ENCODE data around the gene GBE1. TPM values are rescaled to one million over a fixed set of nuclear protein-coding genes. Genes with fewer than 3 reads are reported as not detected.

Gene GBE1
- total RNA-seq, 6 experiments from 2014 or later: 78.3 to 93.4 (median 87.8) TPM

- DNase-seq: peak; percentile 55
- peak overlapping the region; percentile 88 for H3K27ac Mint-ChIP-seq
- H3K9me3 Mint-ChIP-seq: no peaks in the 10 kb centered on the region
- H3K27me3 Mint-ChIP-seq (ENCODE audit: insufficient read depth): no peaks in the 10 kb centered on the region; the same call in 1 of the 2 replicates
- no peak for TF ChIP-seq CTCF (IDR thresholded peaks at IDR 0.05)
- peaks cover 83% of the 10 kb centered on the region for H3K4me1 Mint-ChIP-seq (ENCODE audit: low read depth)
- H3K36me3 Mint-ChIP-seq (ENCODE audit: low read depth): peaks cover 5% of the 10 kb centered on the region
- H3K4me3 Mint-ChIP-seq: peak overlapping the region; percentile 74
Observed at GRCh38 chr3:81728766-81729544, 32.5 kb downstream of the GBE1 start.

GRCh38 chr3:81726735-81727134, 34.7 kb downstream of the GBE1 start:
- peak overlapping the region; percentile 88 for H3K27ac Mint-ChIP-seq

GRCh38 chr3:81726132-81726531, 35.3 kb downstream of the GBE1 start:
- H3K27me3 Mint-ChIP-seq (ENCODE audit: insufficient read depth): no peaks in the 10 kb centered on the region
- H3K4me1 Mint-ChIP-seq (ENCODE audit: low read depth): peaks cover 76% of the 10 kb centered on the region
- H3K4me3 Mint-ChIP-seq: peak overlapping the region; percentile 74
- no peaks in the 10 kb centered on the region for H3K9me3 Mint-ChIP-seq
- DNase-seq: peak; percentile 59
- no peak for TF ChIP-seq CTCF (IDR thresholded peaks at IDR 0.05)
- H3K36me3 Mint-ChIP-seq (ENCODE audit: low read depth): no peaks in the 10 kb centered on the region
- peak overlapping the region; percentile 88 for H3K27ac Mint-ChIP-seq

More at GRCh38 chr3:81726735-81727134, 34.7 kb downstream of the GBE1 start:
- Mint-ChIP-seq H3K4me1 (ENCODE audit: low read depth) (peaks cover 76% of the 10 kb centered on the region), H3K4me3 (peak overlapping the region; percentile 74), H3K36me3 (ENCODE audit: low read depth) (peaks cover 4% of the 10 kb centered on the region), H3K27me3 (ENCODE audit: insufficient read depth) (no peaks in the 10 kb centered on the region), H3K9me3 (no peaks in the 10 kb centered on the region)
- TF ChIP-seq CTCF (IDR thresholded peaks at IDR 0.05): no peak
- DNase-seq: peak; percentile 54

- H3K9me3 Mint-ChIP-seq: no peaks in the 10 kb centered on the region
- no peak for TF ChIP-seq CTCF (IDR thresholded peaks at IDR 0.05)
- H3K27me3 Mint-ChIP-seq (ENCODE audit: insufficient read depth): no peaks in the 10 kb centered on the region
- H3K4me1 Mint-ChIP-seq (ENCODE audit: low read depth): peaks cover 59% of the 10 kb centered on the region
- peak overlapping the region; percentile 76 for H3K4me3 Mint-ChIP-seq
- H3K36me3 Mint-ChIP-seq (ENCODE audit: low read depth): peaks cover 3% of the 10 kb centered on the region; the same call in 1 of the 2 replicates
- peak overlapping the region; percentile 89 for H3K27ac Mint-ChIP-seq
- DNase-seq: peak; percentile 26
Observed at GRCh38 chr3:81723732-81724313, 37.6 kb downstream of the GBE1 start.

- no peak for DNase-seq
- Mint-ChIP-seq H3K4me1 (ENCODE audit: low read depth) (peaks cover 13% of the 10 kb centered on the region), H3K27ac (no peak overlapping the region), H3K9me3 (no peaks in the 10 kb centered on the region), H3K4me3 (no peak overlapping the region), H3K36me3 (ENCODE audit: low read depth) (peaks cover 9% of the 10 kb centered on the region), H3K27me3 (ENCODE audit: insufficient read depth) (no peaks in the 10 kb centered on the region)
- no peak for TF ChIP-seq CTCF (IDR thresholded peaks at IDR 0.05)
Observed at GRCh38 chr3:81718311-81718710, 43.1 kb downstream of the GBE1 start.

Data from HFFc6 (cell line).